Measurements from ENCODE around the gene PIWIL1. TPM values are rescaled to one million over a fixed set of nuclear protein-coding genes. Genes with fewer than 3 reads are reported as not detected.

PIWIL1 gene
- total RNA-seq, 1 experiment from 2014 or later = not detected

DNA sequence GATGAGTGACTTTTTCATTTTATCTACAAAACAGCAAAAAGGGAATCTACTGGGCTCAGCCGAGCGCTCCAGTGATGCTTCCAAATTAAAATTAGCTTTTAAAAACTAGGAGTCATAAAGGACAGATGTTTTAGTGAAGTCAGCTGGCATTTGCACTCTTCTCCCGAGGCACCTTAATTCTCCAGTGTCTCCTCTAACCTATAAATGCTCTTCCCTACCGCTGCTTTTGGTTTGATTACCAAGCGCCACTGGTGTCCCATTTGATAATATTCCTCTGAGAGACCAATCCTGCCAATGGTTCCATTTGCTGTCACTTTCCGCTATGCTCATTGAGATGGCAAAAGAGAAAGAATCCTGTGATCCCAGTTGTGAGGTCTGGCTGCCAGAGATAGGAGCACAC lies 29.3 kb upstream of the PIWIL1 start:
- Histone ChIP-seq H3K27ac (ENCODE audit: insufficient read length, low read depth, low read length) (no peak overlapping the region), H3K79me1 (ENCODE audit: insufficient read depth, low read depth, low read length, poor library complexity, severe bottlenecking) (no peaks in the 10 kb centered on the region), H3T11ph (ENCODE audit: low read length) (no peak overlapping the region), H3K27me3 (ENCODE audit: insufficient read depth, low read length) (0 out of 2 replicates have a peak, but pooled peaks cover 2% of the 10 kb centered on the region), H2BK120ac (ENCODE audit: low read depth, low read length, poor library complexity, severe bottlenecking) (no peak overlapping the region), H4K5ac (ENCODE audit: insufficient read length, low read depth, low read length) (no peak overlapping the region), H2BK5ac (ENCODE audit: insufficient read length, low read length) (no peak overlapping the region), H3K4ac (ENCODE audit: low read depth, low read length) (no peak overlapping the region), H4K8ac (replicated peaks; ENCODE audit: insufficient read length, low read depth, low read length) (no peak overlapping the region), H2AK5ac (ENCODE audit: insufficient read length, low read length) (no peak overlapping the region), H2BK20ac (ENCODE audit: low read depth, low read length, poor library complexity, severe bottlenecking) (no peak overlapping the region), H3K14ac (ENCODE audit: insufficient read depth, low read length) (no peak overlapping the region), H3K23me2 (ENCODE audit: insufficient read length, low read depth, low read length, poor library complexity, severe bottlenecking) (no peaks in the 10 kb centered on the region), H3K18ac (ENCODE audit: insufficient read length, low read depth, low read length) (no peak overlapping the region), H3K9me3 (ENCODE audit: control insufficient read depth, low read depth, low read length) (no peaks in the 10 kb centered on the region), H3K56ac (ENCODE audit: insufficient read length, low read depth, low read length) (no peak overlapping the region), H3K79me2 (ENCODE audit: insufficient read depth, low read length) (no peaks in the 10 kb centered on the region), H4K91ac (ENCODE audit: insufficient read length, low read depth, low read length) (no peak overlapping the region), H3K4me1 (ENCODE audit: insufficient read depth, low read length) (no peaks in the 10 kb centered on the region), H3K23ac (ENCODE audit: insufficient read length, low read depth, low read length) (no peak overlapping the region), H3K9ac (ENCODE audit: extremely low read depth, insufficient read length, low read length) (no peak overlapping the region), H2BK12ac (ENCODE audit: insufficient read length, low read depth, low read length) (no peak overlapping the region), H3K4me2 (ENCODE audit: insufficient read depth, insufficient read length, low read length) (no peak overlapping the region), H2BK15ac (ENCODE audit: low read depth, low read length) (no peak overlapping the region), H2AFZ (ENCODE audit: low read length) (no peak overlapping the region), H4K20me1 (ENCODE audit: control insufficient read depth, insufficient read depth, insufficient read length) (no peaks in the 10 kb centered on the region)
- no CpG with 5 or more reads among the region's 6 CpGs for WGBS (ENCODE audit: extremely low coverage, insufficient read length, low lambda C conversion rate)
- Mint-ChIP-seq H3K27ac (no peak overlapping the region), H3K4me1 (no peaks in the 10 kb centered on the region), H3K27me3 (ENCODE audit: low read depth) (peaks cover 71% of the 10 kb centered on the region), H3K4me3 (no peak overlapping the region), H3K36me3 (ENCODE audit: insufficient read depth in 1 of 3, low read depth in 3 of 3) (no peaks in the 10 kb centered on the region), H3K9me3 (peaks cover under 1 to 3% of the 10 kb centered on the region in 2 experiments; a peak in 4 of 5 replicates)
- TF ChIP-seq, protein P1, sequence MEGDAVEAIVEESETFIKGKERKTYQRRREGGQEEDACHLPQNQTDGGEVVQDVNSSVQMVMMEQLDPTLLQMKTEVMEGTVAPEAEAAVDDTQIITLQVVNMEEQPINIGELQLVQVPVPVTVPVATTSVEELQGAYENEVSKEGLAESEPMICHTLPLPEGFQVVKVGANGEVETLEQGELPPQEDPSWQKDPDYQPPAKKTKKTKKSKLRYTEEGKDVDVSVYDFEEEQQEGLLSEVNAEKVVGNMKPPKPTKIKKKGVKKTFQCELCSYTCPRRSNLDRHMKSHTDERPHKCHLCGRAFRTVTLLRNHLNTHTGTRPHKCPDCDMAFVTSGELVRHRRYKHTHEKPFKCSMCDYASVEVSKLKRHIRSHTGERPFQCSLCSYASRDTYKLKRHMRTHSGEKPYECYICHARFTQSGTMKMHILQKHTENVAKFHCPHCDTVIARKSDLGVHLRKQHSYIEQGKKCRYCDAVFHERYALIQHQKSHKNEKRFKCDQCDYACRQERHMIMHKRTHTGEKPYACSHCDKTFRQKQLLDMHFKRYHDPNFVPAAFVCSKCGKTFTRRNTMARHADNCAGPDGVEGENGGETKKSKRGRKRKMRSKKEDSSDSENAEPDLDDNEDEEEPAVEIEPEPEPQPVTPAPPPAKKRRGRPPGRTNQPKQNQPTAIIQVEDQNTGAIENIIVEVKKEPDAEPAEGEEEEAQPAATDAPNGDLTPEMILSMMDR (conservative IDR thresholded peaks at IDR 0.05) = no peak
- DNase-seq = no peak
